B cell (primary cell): ENCODE data around the gene KRTAP5-8. TPM values are rescaled to one million over a fixed set of nuclear protein-coding genes. Genes with fewer than 3 reads are reported as not detected.
"Not testable (repeated sequence)": the region's sequence is repeated elsewhere in the genome, so short reads cannot be mapped to it uniquely, and the experiment has no call there.

Experiments
- ATAC-seq: fragments of 200-7000 bp; cut with Tn5 transposase; one replicate; pipeline ENCODE4 v1.10.0; 2021; ENCODE audit warnings: low read depth, mild to moderate bottlenecking, moderate number of reproducible peaks, moderate library complexity
- CTCF ChIA-PET: fragments of 350-600 bp; sonication (Branson Sonifier 250); formaldehyde crosslinking; loops from one replicate; lab custom pipeline; 2021; ENCODE audit warnings: antibody characterized with exemption, inconsistent platforms; lab: Charles Lee
- POLR2A ChIA-PET: fragments of 350-600 bp; sonication (Branson Sonifier 250); formaldehyde crosslinking; loops from one replicate; lab custom pipeline; 2021; ENCODE audit warnings: antibody characterized with exemption; lab: Charles Lee
- DNase-seq: peaks from one replicate; pipeline ENCODE4 v3.0.0; 2013
- H2AFZ ChIP-seq: 2 replicates; pipeline ENCODE4 v1.6.1; 2012; ENCODE audit warnings: mild to moderate bottlenecking, low read depth, low read length; ENCODE audit not compliant: insufficient read depth, poor library complexity, severe bottlenecking
- H3K27ac ChIP-seq, 2 donors: 1 replicate in 1 of 2; 2 replicates in 1 of 2; pipeline ENCODE4 v1.5.1; 2012 to 2013; ENCODE audit warnings: low read length in 2 of 2, mild to moderate bottlenecking in 2 of 2, moderate library complexity in 1 of 2
- H3K27me3 ChIP-seq, 4 experiments: fragments of 200-600 bp in 1 of 4; sonication (generic) in 1 of 4; replicated peaks in 1 of 4; 1 replicate in 2 of 4; 2 replicates in 2 of 4; pipeline versions ENCODE4 v1.6.1 to v1.7.0; 2013 to 2016; ENCODE audit warnings: low read length in 3 of 4, mild to moderate bottlenecking in 2 of 4, mixed read lengths in 1 of 4, moderate library complexity in 1 of 4; ENCODE audit not compliant: insufficient read depth in 4 of 4, control insufficient read depth in 3 of 4; ENCODE audit errors: control extremely low read depth in 1 of 4
- H3K36me3 ChIP-seq, 2 experiments: replicated peaks in 1 of 2; 1 replicate in 1 of 2; 2 replicates in 1 of 2; pipeline versions ENCODE4 v1.6.1 to v1.7.1; 2013; ENCODE audit warnings: low read length in 1 of 2; ENCODE audit not compliant: insufficient read depth in 2 of 2, control insufficient read depth in 1 of 2; ENCODE audit errors: control extremely low read depth in 1 of 2, extremely low read depth in 1 of 2
- H3K4me1 ChIP-seq, 2 donors: fragments of 200-600 bp in 1 of 2; sonication (generic) in 1 of 2; 1 replicate in 1 of 2; 2 replicates in 1 of 2; pipeline versions ENCODE4 v1.5.1 to v1.6.1; 2013 to 2017; ENCODE audit warnings: low read length in 2 of 2; ENCODE audit not compliant: control insufficient read depth in 2 of 2, insufficient read depth in 2 of 2
- H3K4me2 ChIP-seq: replicated peaks from 2 replicates; pipeline ENCODE3; 2012; ENCODE audit warnings: mild to moderate bottlenecking, low read depth, low read length; ENCODE audit not compliant: poor library complexity, severe bottlenecking
- H3K4me3 ChIP-seq, 5 experiments: fragments of 200-600 bp in 1 of 5; sonication (generic) in 1 of 5; 1 replicate in 3 of 5; 2 replicates in 2 of 5; pipeline versions ENCODE4 v1.5.1 to v1.7.0; 2011 to 2016; ENCODE audit warnings: low read length in 4 of 5, mild to moderate bottlenecking in 4 of 5, low read depth in 2 of 5, control low read depth in 1 of 5, moderate library complexity in 1 of 5; ENCODE audit not compliant: insufficient read depth in 1 of 5; ENCODE audit errors: control extremely low read depth in 1 of 5, extremely low read depth in 1 of 5
- H3K79me2 ChIP-seq: fragments of 200-600 bp; sonication (generic); one replicate; pipeline ENCODE4 v1.6.0; 2016; ENCODE audit warnings: low read length; ENCODE audit not compliant: control insufficient read depth, insufficient read depth
- H3K9ac ChIP-seq: fragments of 200-600 bp; sonication (generic); 2 replicates; pipeline ENCODE4 v1.6.1; 2017; ENCODE audit warnings: mild to moderate bottlenecking, low read length, moderate library complexity
- H3K9me3 ChIP-seq, 3 donors: one replicate each; pipeline versions ENCODE4 v1.6.1 to v1.7.1; 2013; ENCODE audit warnings: low read length in 2 of 3; ENCODE audit not compliant: control insufficient read depth in 2 of 3, insufficient read depth in 1 of 3; ENCODE audit errors: control extremely low read depth in 1 of 3
- H4K20me1 ChIP-seq: 2 replicates; pipeline ENCODE4 v1.6.0; 2012; ENCODE audit warnings: mild to moderate bottlenecking, low read length; ENCODE audit not compliant: insufficient read depth, control insufficient read depth, poor library complexity, severe bottlenecking
- H3K27ac Mint-ChIP-seq: one replicate; pipeline ENCODE4 v1.8.0; 2021; ENCODE audit warnings: mixed read lengths
- H3K27me3 Mint-ChIP-seq: one replicate; pipeline ENCODE4 v1.8.0; 2021; ENCODE audit warnings: mixed read lengths
- H3K4me1 Mint-ChIP-seq: one replicate; pipeline ENCODE4 v1.8.0; 2021; ENCODE audit warnings: mixed read lengths
- H3K4me3 Mint-ChIP-seq: one replicate; pipeline ENCODE4 v1.8.0; 2021; ENCODE audit warnings: mixed read lengths
- H3K9me3 Mint-ChIP-seq: one replicate; pipeline ENCODE4 v1.8.0; 2022; ENCODE audit warnings: mixed read lengths; ENCODE audit not compliant: insufficient read depth
- EZH2 ChIP-seq: IDR thresholded peaks from 2 replicates; pipeline ENCODE4 v1.6.1; 2012; ENCODE audit warnings: borderline replicate concordance, low read depth, mild to moderate bottlenecking, moderate library complexity, low read length; ENCODE audit not compliant: insufficient read depth, poor library complexity, severe bottlenecking
- WGBS: methylation state at CpG from one replicate; pipeline ENCODE4 v1.1.5; 2013; ENCODE audit warnings: missing lambda C conversion rate; ENCODE audit not compliant: insufficient coverage; 5-methylcytosine and 5-hydroxymethylcytosine counted together
- intact Hi-C: fragments of 100-400 bp; cut with micrococcal nuclease; formaldehyde crosslinking; loops from one replicate; pipeline ENCODE4 v1.10.0; 2022
- polyA plus RNA-seq: library from polyadenylated mRNA; depleted of rRNA; stranded (reverse); fragments of >200 nt; gene quantifications from 2 replicates; pipeline ENCODE4 v1.2.3, GENCODE V29; 2012
- total RNA-seq, 2 donors: library from RNA; stranded (reverse); fragments of 120-200 nt in 1 of 2; gene quantifications; 1 replicate in 1 of 2; 2 replicates in 1 of 2; pipeline versions ENCODE4 v1.2.3 to v1.2.4, GENCODE V29; 2013 to 2022
- TF ChIP-seq, protein P1 (sequence below): fragments of 200-600 bp; IDR thresholded peaks from one replicate; pipeline ENCODE4 v1.8.0; 2022; ENCODE audit warnings: antibody characterized with exemption, mild to moderate bottlenecking

The KRTAP5-8 gene
- total and polyA plus RNA-seq, 2 donors (not counting 1 experiment from before 2014, with no cell fraction given), result 0.10 to 0.49 TPM

DNA sequence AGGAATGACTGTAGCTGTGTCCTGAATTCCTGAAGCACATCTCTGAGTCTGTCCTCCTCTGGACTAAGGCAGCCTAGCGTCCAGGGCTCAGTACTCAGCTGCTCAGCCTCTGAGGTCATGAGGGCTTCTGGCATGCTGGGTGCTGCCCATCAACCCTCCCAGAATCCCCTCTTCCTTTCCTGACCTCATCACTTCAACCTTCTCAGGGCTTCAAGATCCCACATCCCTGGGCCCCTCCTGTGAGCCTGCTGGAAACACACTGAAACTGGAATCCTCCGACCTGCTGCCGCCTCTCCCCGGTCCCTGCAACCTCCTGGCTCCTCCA, 803 bp downstream of the KRTAP5-8 start:
- Histone ChIP-seq H3K9ac (no peak overlapping the region), H3K9me3 (peaks cover 0 to 11% (median 0%) of the 10 kb centered on the region in 3 donors), H3K4me1 (peaks cover under 1 to 6% of the 10 kb centered on the region in 2 donors), H3K4me3 (no peak overlapping the region), H3K27me3 (peaks cover 0 to 3% (median 0%) of the 10 kb centered on the region in 4 experiments), H3K36me3 (no peaks in the 10 kb centered on the region), H2AFZ (no peak overlapping the region), H3K27ac (no peak overlapping the region), H4K20me1 (no peaks in the 10 kb centered on the region), H3K79me2 (no peaks in the 10 kb centered on the region), H3K4me2 (no peak overlapping the region)
- no peak for DNase-seq
- Mint-ChIP-seq H3K27me3 (peaks cover 3% of the 10 kb centered on the region), H3K27ac (no peak overlapping the region), H3K4me1 (peaks cover 10% of the 10 kb centered on the region), H3K9me3 (peaks cover 4% of the 10 kb centered on the region), H3K4me3 (no peak overlapping the region)
- ChIA-PET CTCF (no interaction called here), POLR2A (no interaction called here)
- intact Hi-C loops, result no loop called here
- ATAC-seq, result no peak
- TF ChIP-seq, protein P1, sequence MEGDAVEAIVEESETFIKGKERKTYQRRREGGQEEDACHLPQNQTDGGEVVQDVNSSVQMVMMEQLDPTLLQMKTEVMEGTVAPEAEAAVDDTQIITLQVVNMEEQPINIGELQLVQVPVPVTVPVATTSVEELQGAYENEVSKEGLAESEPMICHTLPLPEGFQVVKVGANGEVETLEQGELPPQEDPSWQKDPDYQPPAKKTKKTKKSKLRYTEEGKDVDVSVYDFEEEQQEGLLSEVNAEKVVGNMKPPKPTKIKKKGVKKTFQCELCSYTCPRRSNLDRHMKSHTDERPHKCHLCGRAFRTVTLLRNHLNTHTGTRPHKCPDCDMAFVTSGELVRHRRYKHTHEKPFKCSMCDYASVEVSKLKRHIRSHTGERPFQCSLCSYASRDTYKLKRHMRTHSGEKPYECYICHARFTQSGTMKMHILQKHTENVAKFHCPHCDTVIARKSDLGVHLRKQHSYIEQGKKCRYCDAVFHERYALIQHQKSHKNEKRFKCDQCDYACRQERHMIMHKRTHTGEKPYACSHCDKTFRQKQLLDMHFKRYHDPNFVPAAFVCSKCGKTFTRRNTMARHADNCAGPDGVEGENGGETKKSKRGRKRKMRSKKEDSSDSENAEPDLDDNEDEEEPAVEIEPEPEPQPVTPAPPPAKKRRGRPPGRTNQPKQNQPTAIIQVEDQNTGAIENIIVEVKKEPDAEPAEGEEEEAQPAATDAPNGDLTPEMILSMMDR, result no peak
- no peak for TF ChIP-seq EZH2
- 98% methylated on average over 4 of the region's 4 CpGs for WGBS

DNA sequence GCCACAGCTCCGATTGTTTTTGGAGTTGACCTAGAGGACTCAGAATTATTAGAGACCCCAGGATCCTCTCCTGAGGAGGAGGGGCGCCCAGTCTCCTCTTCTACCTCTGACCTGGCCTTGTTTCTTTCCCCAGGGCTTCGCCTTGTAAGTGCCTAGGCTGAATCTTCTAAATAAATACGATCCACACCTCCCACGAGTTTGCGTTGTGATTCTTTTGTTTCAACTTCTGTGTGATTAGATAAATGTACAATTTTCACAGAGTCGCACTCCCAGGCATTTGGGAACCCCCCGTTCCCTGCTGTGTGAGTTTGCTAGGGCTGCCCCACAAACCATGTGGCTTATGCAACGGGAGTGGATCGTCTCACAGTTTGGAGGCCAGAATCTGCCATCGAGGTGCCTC, 1.2 kb downstream of the KRTAP5-8 start:
- no peak for DNase-seq
- TF ChIP-seq, protein P1, result no peak
- TF ChIP-seq EZH2, result no peak
- peaks cover 4% of the 10 kb centered on the region for H3K9me3 Mint-ChIP-seq
- H3K4me2 ChIP-seq, result no peak overlapping the region
- no peaks in the 10 kb centered on the region for H3K36me3 ChIP-seq
- no peaks in the 10 kb centered on the region for H4K20me1 ChIP-seq
- no peak overlapping the region for H2AFZ ChIP-seq
- intact Hi-C loops, result no loop called here
- no peaks in the 10 kb centered on the region for H3K79me2 ChIP-seq
- H3K4me1 Mint-ChIP-seq, result peaks cover 14% of the 10 kb centered on the region
- peaks cover 0 to 11% (median 0%) of the 10 kb centered on the region in 3 donors for H3K9me3 ChIP-seq
- POLR2A ChIA-PET, result no interaction called here
- 93% methylated on average over 5 of the region's 11 CpGs for WGBS
- peaks cover 3 to 10% of the 10 kb centered on the region in 2 donors for H3K4me1 ChIP-seq
- no peak overlapping the region for H3K4me3 Mint-ChIP-seq
- peaks cover 0 to 3% (median 0%) of the 10 kb centered on the region in 4 experiments for H3K27me3 ChIP-seq
- no peak overlapping the region for H3K9ac ChIP-seq
- peaks cover 3% of the 10 kb centered on the region for H3K27me3 Mint-ChIP-seq
- no peak overlapping the region for H3K27ac Mint-ChIP-seq
- no peak overlapping the region for H3K4me3 ChIP-seq
- H3K27ac ChIP-seq, result no peak overlapping the region
- CTCF ChIA-PET, result no interaction called here
- ATAC-seq, result no peak

DNA sequence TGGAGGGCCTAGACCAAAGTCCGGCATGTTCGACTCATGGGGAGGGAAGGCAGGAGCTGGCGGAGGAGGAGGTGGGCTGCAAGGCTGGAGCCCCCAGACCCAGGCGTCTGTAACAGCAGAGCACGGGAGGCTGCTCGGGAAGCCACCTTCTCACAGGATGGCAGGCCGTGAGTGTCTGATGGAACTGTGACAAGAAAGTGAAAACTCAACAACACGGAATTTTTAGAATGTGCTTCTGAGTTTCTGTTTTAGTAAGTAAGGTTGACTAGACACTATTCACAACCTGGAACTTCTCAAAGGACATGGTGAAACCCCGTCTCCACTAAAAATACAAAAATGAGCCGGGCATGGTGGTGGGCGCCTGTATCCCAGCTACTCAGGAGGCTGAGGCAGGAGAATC, 2.1 kb downstream of the KRTAP5-8 start:
- H3K36me3 ChIP-seq, DNase-seq, H3K27ac Mint-ChIP-seq, H3K4me3 Mint-ChIP-seq, H3K4me2 ChIP-seq, intact Hi-C loops, H3K27me3 ChIP-seq, H3K9me3 Mint-ChIP-seq, H4K20me1 ChIP-seq, ATAC-seq, H3K9ac ChIP-seq, CTCF ChIA-PET, H3K27me3 Mint-ChIP-seq, POLR2A ChIA-PET, H3K79me2 ChIP-seq, H3K4me3 ChIP-seq, H3K27ac ChIP-seq, H2AFZ ChIP-seq: not testable (repeated sequence)
- Histone ChIP-seq H3K4me1 (peaks cover 3 to 10% of the 10 kb centered on the region in 2 donors), H3K9me3 (peaks cover 0 to 11% (median 0%) of the 10 kb centered on the region in 3 donors)
- WGBS, result 88% methylated on average over 8 of the region's 11 CpGs
- H3K4me1 Mint-ChIP-seq, result peaks cover 19% of the 10 kb centered on the region
